Stimulated activated CD8-positive, alpha-beta memory T cell treated with anti-CD3 and anti-CD28 coated beads, Interleukin-12 subunit alpha, Interleukin-12 subunit beta, amount 100 ng/mL, for 24 hours (primary cell): ENCODE results near the gene NUBPL.
"Not testable (repeated sequence)": the region's sequence is repeated elsewhere in the genome, so short reads cannot be mapped to it uniquely, and the experiment has no call there.

Experiments
- DNase-seq: peaks from one replicate; pipeline ENCODE4 v3.0.0-alpha.2; 2020; ENCODE audit errors: extremely low read depth

NUBPL gene

DNA sequence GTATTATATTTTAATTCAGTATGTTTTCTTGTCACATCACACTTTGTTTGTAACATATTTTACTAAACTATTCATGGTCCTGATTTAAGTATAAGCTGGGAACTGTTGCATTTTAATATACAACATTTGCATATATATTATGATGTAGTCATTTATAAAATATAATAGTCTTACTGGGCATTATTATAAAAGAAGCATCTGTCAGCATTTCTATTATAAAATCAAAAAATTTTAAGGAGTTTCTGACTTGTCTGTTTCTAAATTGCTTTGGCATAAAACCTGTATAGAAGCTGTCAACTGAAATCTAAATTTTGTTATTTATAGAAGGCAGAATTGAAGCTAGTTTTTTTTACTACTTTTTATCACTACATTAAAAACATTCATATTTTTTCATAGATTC, 166.6 kb downstream of the NUBPL start:
- no peak for DNase-seq

DNA sequence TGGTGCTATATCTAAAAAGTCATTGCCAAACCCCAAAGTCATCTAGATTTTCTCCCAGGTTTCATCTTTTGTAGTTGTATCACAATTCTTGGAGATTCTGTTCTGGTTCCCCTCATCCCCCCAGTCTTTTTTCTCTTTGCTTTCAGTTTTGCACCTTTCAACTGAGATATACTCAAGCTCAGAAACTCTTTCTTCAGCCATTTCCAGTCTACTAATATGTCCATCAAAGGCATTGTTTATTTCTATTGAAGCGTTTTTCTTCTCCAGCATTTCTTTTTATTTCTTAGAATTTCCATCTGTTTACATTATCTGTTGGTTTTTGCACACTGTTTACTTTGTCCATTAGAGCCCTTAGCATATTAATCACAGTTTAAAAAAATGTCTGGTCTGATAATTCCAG, 179.5 kb downstream of the NUBPL start:
- no peak for DNase-seq

GRCh38 chr14:31745741-31746140, 184.5 kb downstream of the NUBPL start:
- DNase-seq, result no peak

DNA sequence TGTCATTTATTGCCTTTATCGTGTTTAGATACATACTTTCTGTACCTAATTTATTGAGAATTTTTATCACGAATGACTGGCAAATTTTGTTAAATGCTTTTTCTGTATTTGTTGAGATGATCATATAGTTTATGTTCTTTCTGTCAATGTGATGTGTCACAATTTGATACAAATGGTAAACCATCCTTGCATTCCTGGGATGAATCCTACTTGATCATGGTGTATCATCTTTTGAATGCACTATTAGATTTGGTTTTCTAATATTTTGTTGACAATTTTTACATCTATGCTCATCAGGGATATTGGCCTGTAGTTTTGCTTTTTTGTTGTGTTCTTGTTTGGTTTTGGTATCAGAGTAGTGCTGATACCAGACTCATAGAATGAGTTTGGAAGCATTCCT, 185.1 kb downstream of the NUBPL start:
- no peak for DNase-seq

GRCh38 chr14:31749275-31749674, 188.1 kb downstream of the NUBPL start:
- DNase-seq, result no peak

DNA sequence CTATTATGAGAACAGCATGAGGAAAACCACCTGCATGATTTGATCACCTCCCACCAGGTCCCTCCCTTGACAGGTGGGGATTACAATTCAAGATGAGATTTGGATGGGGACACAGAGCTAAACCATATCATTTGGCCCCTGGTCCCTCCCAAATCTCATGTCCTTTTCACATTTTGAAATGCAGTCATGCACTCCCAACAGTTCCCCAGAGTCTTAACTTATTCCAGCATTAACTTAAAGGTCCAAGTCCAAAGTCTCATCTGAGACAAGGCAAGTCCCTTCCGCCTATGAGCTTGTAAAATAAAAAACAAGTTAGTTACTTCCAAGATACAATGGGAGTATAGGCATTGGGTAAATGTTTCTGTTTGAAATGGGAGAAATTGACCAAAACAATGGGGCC, 189.8 kb downstream of the NUBPL start:
- DNase-seq, result not testable (repeated sequence)

DNA sequence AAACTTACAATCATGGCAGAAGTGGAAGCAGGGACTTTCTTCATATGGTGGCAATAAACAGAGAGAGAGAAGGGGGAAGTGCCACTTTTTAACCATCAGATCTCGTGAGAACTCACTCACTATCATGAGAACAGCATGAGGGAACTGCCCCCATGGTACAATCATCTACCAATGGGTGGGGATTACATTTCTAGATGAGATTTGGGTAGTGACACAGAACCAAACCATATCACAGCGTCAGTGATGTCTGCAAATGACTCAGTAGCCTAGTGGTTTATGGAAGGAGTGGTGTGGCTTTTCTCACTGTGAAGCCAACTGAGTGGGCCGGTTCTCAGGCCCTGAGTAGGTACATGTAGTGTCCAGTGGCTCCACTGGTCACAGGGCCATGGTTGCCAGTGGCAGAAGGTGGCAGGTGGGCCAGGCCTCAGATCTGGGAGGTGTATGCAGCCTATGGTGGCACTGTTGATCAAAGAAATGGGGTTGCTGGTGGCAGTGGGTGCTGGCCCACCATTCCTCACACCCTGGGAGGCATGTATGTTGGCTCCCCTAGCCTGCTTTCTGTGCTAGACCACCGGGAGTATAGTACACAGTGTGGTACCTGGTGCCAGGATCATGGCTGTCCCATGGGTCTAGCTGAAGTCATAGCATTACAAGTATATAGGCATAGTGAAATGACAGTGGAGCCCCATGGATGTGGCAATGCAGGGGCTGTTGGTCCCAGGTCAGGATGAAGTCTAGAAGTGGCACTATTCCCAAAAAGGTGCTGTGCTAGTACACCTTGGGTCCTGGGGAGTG, 191.9 kb downstream of the NUBPL start:
- no peak for DNase-seq

- no peak for DNase-seq
Observed at GRCh38 chr14:31758941-31759340, 197.7 kb downstream of the NUBPL start.

- DNase-seq, result no peak
Observed at GRCh38 chr14:31760277-31760676, 199.1 kb downstream of the NUBPL start.

DNA sequence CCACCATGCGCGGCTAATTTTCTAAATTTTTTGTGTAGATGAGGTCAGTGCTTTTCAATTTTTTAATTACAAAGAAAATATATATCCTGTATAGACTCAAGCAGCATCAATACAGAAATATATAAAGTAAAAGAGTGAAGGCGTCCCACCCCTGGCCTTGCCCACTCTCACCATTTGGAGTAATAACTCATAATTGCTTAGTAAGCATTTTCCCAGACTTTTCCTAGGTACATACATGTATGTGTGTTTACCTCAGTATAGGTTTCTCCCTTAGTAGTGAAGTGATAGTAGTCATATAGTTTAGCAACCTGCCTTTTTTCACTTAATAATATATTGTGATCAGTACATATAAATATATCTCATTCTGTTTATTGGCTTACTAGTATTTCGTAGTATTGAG, 200.1 kb downstream of the NUBPL start:
- no peak for DNase-seq

DNA sequence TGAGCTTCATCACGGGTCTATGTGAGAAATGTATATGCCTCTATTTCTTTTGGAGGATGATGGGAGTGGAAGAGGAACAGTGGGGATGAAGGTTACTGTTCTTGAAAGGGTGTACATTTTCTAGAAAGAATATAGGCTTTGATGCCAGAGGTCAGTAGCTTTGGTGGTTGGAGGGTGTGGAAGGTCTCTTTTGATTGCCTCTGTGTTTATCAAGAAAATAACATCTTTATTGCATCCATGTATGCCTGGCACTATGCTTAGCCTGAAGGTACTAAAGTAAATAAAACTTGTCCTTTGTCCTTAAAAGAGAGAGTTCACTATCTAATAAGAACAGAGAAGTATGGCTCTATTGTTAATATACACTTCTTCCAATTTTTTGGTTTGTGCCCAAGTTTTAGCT, 201.8 kb downstream of the NUBPL start:
- no peak for DNase-seq

DNA sequence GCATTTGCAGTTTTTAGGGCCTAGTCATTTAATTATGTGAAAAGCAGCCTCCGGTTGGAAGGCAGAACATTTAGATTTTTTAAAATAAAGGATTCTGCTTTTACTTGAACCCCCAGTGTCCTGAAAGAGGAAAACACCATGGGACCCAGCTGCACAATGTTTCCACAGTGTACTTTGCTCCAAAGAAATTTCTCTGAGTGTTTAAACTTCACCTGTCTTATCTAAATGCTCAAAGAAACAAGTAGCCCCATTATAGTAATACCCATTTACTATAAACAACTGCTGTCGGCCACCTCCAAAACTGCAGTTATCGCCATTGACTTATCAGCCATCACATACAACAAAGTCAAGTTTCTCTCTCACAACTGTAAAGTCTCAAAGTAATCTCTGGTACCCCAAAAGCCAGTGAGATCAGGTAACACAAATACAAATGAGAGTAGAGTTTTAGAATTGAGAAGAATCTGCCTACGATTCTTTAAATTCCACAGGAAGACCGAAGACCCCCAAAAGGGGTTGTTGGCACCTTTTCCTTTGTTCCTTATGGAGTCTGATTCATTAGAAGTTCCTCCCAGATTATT, 205.2 kb downstream of the NUBPL start:
- no peak for DNase-seq

DNA sequence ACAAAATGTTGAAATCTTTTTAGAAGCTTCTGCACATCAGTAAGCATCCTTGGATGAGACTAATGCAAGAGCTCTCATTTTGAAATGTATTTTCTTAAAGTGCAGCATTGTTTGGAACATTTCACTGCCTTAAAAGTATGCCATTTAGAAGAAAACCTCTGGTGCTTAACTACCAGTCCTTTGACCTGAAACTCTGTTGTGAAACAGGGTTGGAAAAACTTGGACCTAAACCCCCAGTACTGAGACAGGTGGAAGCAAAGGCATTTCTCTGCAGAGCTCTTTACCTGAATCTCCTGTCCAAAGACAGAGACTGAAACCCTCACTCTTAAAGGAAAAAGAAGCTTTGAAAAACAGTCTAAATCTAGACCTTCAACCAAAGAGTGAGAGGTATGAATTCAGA, 207.2 kb downstream of the NUBPL start:
- no peak for DNase-seq

DNA sequence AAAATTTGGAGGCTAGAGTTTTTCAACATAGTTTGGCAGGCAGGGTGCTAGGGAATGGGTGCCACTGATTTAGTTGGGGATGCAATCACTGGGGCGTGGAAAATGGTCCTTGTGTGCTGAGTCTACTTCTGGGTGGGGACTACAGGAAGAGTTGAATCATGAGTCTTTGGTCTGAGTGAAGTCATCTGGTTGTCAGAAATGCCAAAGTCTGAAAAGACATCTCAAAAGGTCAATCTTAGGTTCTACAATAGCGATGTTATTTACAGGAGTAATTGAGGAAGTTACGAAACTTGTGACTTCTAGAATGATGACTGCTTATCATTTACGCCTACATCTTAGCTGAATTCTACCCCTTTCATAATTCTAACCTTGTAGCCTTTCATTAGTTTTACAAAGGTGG, 209.1 kb downstream of the NUBPL start:
- DNase-seq, result no peak

GRCh38 chr14:31774567-31774966, 213.4 kb downstream of the NUBPL start:
- DNase-seq, result no peak

DNA sequence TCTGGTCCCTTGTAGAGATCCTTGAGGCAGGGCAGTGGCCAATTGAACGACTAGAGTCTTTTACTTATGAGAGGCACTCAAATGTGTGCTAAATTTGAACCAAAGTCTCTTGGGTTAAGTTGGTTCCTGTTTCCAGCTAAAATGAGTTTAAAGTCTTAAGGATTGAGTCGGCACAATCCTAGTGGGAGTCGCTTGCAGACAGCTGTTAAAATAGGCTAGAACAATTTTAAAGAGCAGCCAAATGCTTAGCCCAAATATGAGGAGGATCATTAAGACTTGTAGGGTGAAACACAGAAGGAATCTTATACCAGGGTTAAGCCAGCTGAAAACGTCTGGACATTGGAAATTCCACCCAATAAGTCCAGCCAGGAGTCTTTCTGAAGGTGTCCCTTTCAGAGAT, 216.1 kb downstream of the NUBPL start:
- DNase-seq, result no peak

GRCh38 chr14:31781578-31781977, 220.4 kb downstream of the NUBPL start:
- no peak for DNase-seq

GRCh38 chr14:31785574-31785973, 224.4 kb downstream of the NUBPL start:
- no peak for DNase-seq

DNA sequence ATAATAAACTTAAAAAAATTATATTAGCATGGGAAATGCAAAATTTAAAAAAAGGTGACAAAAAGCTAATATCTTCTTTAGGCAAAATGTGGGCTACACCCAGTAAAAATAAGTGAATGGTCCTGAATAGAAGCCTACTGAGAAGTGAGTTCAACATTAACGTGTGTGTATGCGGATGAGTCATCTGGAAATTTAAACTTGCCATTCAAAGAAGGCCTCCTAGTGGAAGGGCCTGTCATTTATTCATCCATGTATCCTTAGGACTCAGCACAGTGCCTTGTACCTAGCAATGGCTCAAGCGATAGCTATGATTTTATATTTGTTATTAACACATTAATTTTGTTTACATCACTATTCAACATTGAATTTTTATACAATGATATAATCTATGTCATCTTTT, 226.2 kb downstream of the NUBPL start:
- no peak for DNase-seq

DNA sequence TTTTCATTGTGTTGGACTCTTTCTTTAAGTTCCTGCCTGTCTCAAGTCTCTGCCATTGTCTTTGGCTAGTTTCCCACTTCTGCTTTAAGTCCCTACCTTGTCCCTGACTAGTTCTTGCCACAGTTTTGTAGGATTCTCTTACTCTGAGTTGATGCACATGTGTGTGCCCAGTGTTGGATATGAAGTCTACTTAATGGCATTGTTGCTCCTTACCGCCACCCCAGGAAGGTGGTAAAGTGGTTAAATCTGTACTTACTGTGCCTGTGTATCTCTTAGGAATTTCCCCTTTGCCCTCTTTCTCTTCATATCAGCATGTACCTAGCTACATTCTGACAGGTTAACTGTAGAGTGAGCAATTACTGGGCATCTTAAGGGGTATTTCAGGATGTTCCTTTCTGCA, 227.1 kb downstream of the NUBPL start:
- no peak for DNase-seq

DNA sequence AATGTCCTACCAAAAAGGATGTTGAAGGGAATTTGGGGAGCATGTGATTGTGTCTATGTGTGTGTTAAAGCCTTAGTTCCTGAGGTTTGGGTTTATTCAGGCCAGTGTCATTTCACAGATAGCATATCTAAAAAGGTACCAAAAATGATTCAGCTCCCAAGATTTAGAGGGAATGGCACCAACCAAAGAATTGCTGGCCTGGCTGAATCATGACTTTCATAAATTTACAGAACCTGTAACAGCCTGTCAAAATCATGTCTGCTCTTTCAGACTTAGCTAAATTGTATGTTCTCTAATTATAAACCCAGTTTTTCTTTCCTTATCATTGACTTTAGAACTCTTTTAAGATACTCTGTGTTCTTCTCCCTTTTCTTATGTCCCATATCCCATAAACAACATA, 231.5 kb downstream of the NUBPL start:
- DNase-seq, result no peak

- not testable (repeated sequence) for DNase-seq
Observed at GRCh38 chr14:31797946-31798345, 236.7 kb downstream of the NUBPL start.

DNA sequence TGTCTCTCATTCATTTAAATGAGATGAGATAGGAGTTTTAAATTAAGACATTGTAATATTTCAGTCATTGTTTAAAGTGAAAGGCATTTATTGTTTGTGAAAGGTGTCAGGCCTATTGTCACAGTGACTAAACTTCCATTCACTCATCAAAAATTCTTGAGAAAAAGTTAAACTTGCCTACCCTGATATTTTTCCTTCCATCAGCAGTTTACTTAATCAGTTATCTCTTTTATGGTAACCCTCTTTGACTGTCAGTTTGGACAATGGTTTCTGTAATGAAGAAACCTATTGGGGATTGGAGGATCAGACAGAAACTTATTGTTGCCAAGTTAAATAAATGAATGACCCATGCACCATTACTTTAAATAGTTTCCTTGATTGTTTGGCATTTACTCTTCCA, 241.6 kb downstream of the NUBPL start:
- DNase-seq, result no peak

- DNase-seq, result no peak
Observed at GRCh38 chr14:31806249-31806648, 245.0 kb downstream of the NUBPL start.
